Fibroblast of lung (primary cell): ENCODE results near the gene TH. TPM values are rescaled to one million over a fixed set of nuclear protein-coding genes. Genes with fewer than 3 reads are reported as not detected.

Experiments
- DNase-seq, 2 donors: peaks; one replicate each; pipeline versions ENCODE4 v3.0.0 to v3.0.0-alpha.2; 2010; ENCODE audit warnings: low read depth in 2 of 2
- H2AFZ ChIP-seq: 2 replicates; pipeline ENCODE4 v1.5.1; 2012; ENCODE audit warnings: low read length, control low read depth, inconsistent platforms
- H3K27ac ChIP-seq: 2 replicates; pipeline ENCODE4 v1.5.1; 2011; ENCODE audit warnings: low read length, control low read depth; ENCODE audit not compliant: insufficient read depth
- H3K27me3 ChIP-seq: 2 replicates; pipeline ENCODE4 v1.5.1; 2011; ENCODE audit warnings: mild to moderate bottlenecking, low read length; ENCODE audit not compliant: control insufficient read depth, insufficient read depth
- H3K36me3 ChIP-seq: 2 replicates; pipeline ENCODE4 v1.5.1; 2011; ENCODE audit warnings: low read length; ENCODE audit not compliant: control insufficient read depth, insufficient read depth
- H3K4me1 ChIP-seq: 2 replicates; pipeline ENCODE4 v1.5.1; 2011; ENCODE audit warnings: low read length; ENCODE audit not compliant: control insufficient read depth, insufficient read depth; ENCODE audit errors: extremely low read depth
- H3K4me2 ChIP-seq: 2 replicates; pipeline ENCODE4 v1.5.1; 2011; ENCODE audit warnings: low read length, control low read depth; ENCODE audit not compliant: insufficient read depth; ENCODE audit errors: extremely low read depth
- H3K4me3 ChIP-seq, 4 experiments: fragments of 200-600 bp in 1 of 4; sonication (generic) in 1 of 4; replicated peaks in 1 of 4; 2 replicates each; pipeline ENCODE4 v1.5.1; 2011 to 2016; ENCODE audit warnings: low read length in 4 of 4, low read depth in 3 of 4, mild to moderate bottlenecking in 3 of 4, control low read depth in 2 of 4, inconsistent platforms in 1 of 4, mixed read lengths in 1 of 4; ENCODE audit not compliant: insufficient read depth in 1 of 4; ENCODE audit errors: control extremely low read depth in 1 of 4
- H3K79me2 ChIP-seq: 2 replicates; pipeline ENCODE4 v1.5.1; 2012; ENCODE audit warnings: mild to moderate bottlenecking, low read length, inconsistent platforms; ENCODE audit not compliant: control insufficient read depth, insufficient read depth
- H3K9ac ChIP-seq: 2 replicates; pipeline ENCODE4 v1.5.1; 2011; ENCODE audit warnings: mild to moderate bottlenecking, low read length, control low read depth; ENCODE audit not compliant: insufficient read depth
- H3K9me3 ChIP-seq: 2 replicates; pipeline ENCODE4 v1.5.1; 2012; ENCODE audit warnings: low read depth, low read length; ENCODE audit not compliant: control insufficient read depth, insufficient read depth
- H4K20me1 ChIP-seq: 2 replicates; pipeline ENCODE4 v1.5.1; 2011; ENCODE audit warnings: low read length; ENCODE audit not compliant: control insufficient read depth, insufficient read depth; ENCODE audit errors: extremely low read depth
- CTCF ChIP-seq, 2 donors: IDR thresholded peaks in 1 of 2; conservative IDR thresholded peaks in 1 of 2; 1 replicate in 1 of 2; 2 replicates in 1 of 2; pipeline ENCODE4 v1.5.1; 2011 to 2012; ENCODE audit warnings: low read length in 2 of 2, control low read depth in 1 of 2, inconsistent platforms in 1 of 2, low read depth in 1 of 2, mild to moderate bottlenecking in 1 of 2
- EZH2 ChIP-seq: IDR thresholded peaks from 2 replicates; pipeline ENCODE4 v1.5.1; 2012; ENCODE audit warnings: low read length, control low read depth, mild to moderate bottlenecking; ENCODE audit errors: missing control alignments
- polyA plus RNA-seq, 2 donors: library from polyadenylated mRNA; depleted of rRNA in 1 of 2; stranded (reverse) in 1 of 2; unstranded in 1 of 2; fragments of >200 nt; gene quantifications; 2 replicates each; pipeline ENCODE4 v1.2.1, GENCODE V29; 2011 to 2012; ENCODE audit warnings: missing spikeins in 1 of 2
- total RNA-seq: library from RNA; depleted of rRNA; stranded (reverse); fragments of >200 nt; gene quantifications from 2 replicates; pipeline ENCODE4 v1.2.1, GENCODE V29; 2014

Gene TH
- total and polyA plus RNA-seq, 2 donors (not counting 1 experiment from before 2014, with no cell fraction given) = 0.17 TPM; not detected in 1

- Histone ChIP-seq H2AFZ (no peak overlapping the region), H4K20me1 (no peaks in the 10 kb centered on the region), H3K9ac (no peak overlapping the region), H3K4me3 (no peak overlapping the region), H3K9me3 (no peaks in the 10 kb centered on the region), H3K27me3 (no peaks in the 10 kb centered on the region), H3K36me3 (no peaks in the 10 kb centered on the region), H3K79me2 (no peaks in the 10 kb centered on the region), H3K27ac (no peak overlapping the region), H3K4me1 (no peaks in the 10 kb centered on the region), H3K4me2 (no peak overlapping the region)
- no peak for DNase-seq
- TF ChIP-seq CTCF (conservative IDR thresholded peaks at IDR 0.05 in 1 of 2, IDR thresholded peaks at IDR 0.05 in 1 of 2; ENCODE audit: low read depth in 1 of 2, low read length in 2 of 2) (no peak), EZH2 (no peak)
Measured at GRCh38 chr11:2165571-2165970, 6.0 kb downstream of the TH start.

- no peaks in the 10 kb centered on the region for H3K36me3 ChIP-seq
- DNase-seq = no peak
- H2AFZ ChIP-seq = no peak overlapping the region
- TF ChIP-seq CTCF (conservative IDR thresholded peaks at IDR 0.05 in 1 of 2, IDR thresholded peaks at IDR 0.05 in 1 of 2; ENCODE audit: low read depth in 1 of 2, low read length in 2 of 2) (no peak), EZH2 (no peak)
- no peaks in the 10 kb centered on the region for H3K4me1 ChIP-seq
- H4K20me1 ChIP-seq = no peaks in the 10 kb centered on the region
- H3K9me3 ChIP-seq = no peaks in the 10 kb centered on the region
- H3K4me2 ChIP-seq = no peak overlapping the region
- no peak overlapping the region for H3K27ac ChIP-seq
- H3K79me2 ChIP-seq = no peaks in the 10 kb centered on the region
- no peak overlapping the region for H3K9ac ChIP-seq
- no peaks in the 10 kb centered on the region for H3K27me3 ChIP-seq
- H3K4me3 ChIP-seq = no peak overlapping the region
Measured at GRCh38 chr11:2164861-2165555, 6.6 kb downstream of the TH start.

GRCh38 chr11:2164081-2164480 lies 7.5 kb downstream of the TH start:
- no peaks in the 10 kb centered on the region for H3K4me1 ChIP-seq
- no peak overlapping the region for H2AFZ ChIP-seq
- H3K9me3 ChIP-seq = no peaks in the 10 kb centered on the region
- H3K36me3 ChIP-seq = no peaks in the 10 kb centered on the region
- H3K79me2 ChIP-seq = no peaks in the 10 kb centered on the region
- H4K20me1 ChIP-seq = no peaks in the 10 kb centered on the region
- no peak overlapping the region for H3K4me2 ChIP-seq
- TF ChIP-seq CTCF (conservative IDR thresholded peaks at IDR 0.05 in 1 of 2, IDR thresholded peaks at IDR 0.05 in 1 of 2; ENCODE audit: low read depth in 1 of 2, low read length in 2 of 2) (no peak), EZH2 (no peak)
- H3K9ac ChIP-seq = no peak overlapping the region
- H3K27ac ChIP-seq = no peak overlapping the region
- DNase-seq = no peak
- no peak overlapping the region for H3K4me3 ChIP-seq
- no peaks in the 10 kb centered on the region for H3K27me3 ChIP-seq
